Lower leg skin (tissue), 4 donors: ENCODE measurements around the gene PPARG. TPM values are rescaled to one million over a fixed set of nuclear protein-coding genes. Genes with fewer than 3 reads are reported as not detected.
"Not testable (repeated sequence)": the region's sequence is repeated elsewhere in the genome, so short reads cannot be mapped to it uniquely, and the experiment has no call there.

Experiments used
- DNase-seq, 2 donors: peaks; one replicate each; pipeline ENCODE4 v3.0.0-alpha.2; 2019; ENCODE audit warnings: low spot score in 2 of 2
- H3K4me3 ChIP-seq: fragments of 200-600 bp; sonication (generic); 2 replicates; pipeline ENCODE4 v1.5.1; 2017; ENCODE audit warnings: mild to moderate bottlenecking, low read depth; ENCODE audit not compliant: poor library complexity, severe bottlenecking
- POLR2A ChIP-seq, 2 donors: fragments of 450-650 bp; IDR thresholded peaks; one replicate each; pipeline ENCODE4 v1.6.1; 2016 to 2017; ENCODE audit warnings: antibody characterized with exemption in 2 of 2, mild to moderate bottlenecking in 1 of 2, moderate library complexity in 1 of 2
- WGBS, 2 donors: methylation state at CpG; one replicate each; pipeline ENCODE4 v1.1.5; 2018; 5-methylcytosine and 5-hydroxymethylcytosine counted together
- intact Hi-C: fragments of 100-400 bp; cut with DNase I; formaldehyde crosslinking; loops from one replicate; pipeline ENCODE4 v1.15.0; 2023; ENCODE audit warnings: low total_unique reads
- total RNA-seq, 4 donors: library from RNA; depleted of rRNA; stranded (reverse); fragments of >200 nt; gene quantifications; one replicate each; pipeline ENCODE4 v1.1.0, GENCODE V29; 2016
- TF ChIP-seq, protein P1 (sequence below), 3 donors: fragments of 450-650 bp; IDR thresholded peaks; one replicate each; pipeline ENCODE4 v1.5.1; 2016; ENCODE audit warnings: antibody characterized with exemption in 3 of 3, mild to moderate bottlenecking in 3 of 3, moderate library complexity in 2 of 3

PPARG gene
- total RNA-seq, 4 donors from 2014 or later: 8.4 to 14.1 (median 9.8) TPM

GRCh38 chr3:12465836-12466225, 177.0 kb downstream of the PPARG start:
- intact Hi-C loops: no loop called here
- TF ChIP-seq POLR2A (IDR thresholded peaks at IDR 0.05): no peak
- TF ChIP-seq, protein P1, sequence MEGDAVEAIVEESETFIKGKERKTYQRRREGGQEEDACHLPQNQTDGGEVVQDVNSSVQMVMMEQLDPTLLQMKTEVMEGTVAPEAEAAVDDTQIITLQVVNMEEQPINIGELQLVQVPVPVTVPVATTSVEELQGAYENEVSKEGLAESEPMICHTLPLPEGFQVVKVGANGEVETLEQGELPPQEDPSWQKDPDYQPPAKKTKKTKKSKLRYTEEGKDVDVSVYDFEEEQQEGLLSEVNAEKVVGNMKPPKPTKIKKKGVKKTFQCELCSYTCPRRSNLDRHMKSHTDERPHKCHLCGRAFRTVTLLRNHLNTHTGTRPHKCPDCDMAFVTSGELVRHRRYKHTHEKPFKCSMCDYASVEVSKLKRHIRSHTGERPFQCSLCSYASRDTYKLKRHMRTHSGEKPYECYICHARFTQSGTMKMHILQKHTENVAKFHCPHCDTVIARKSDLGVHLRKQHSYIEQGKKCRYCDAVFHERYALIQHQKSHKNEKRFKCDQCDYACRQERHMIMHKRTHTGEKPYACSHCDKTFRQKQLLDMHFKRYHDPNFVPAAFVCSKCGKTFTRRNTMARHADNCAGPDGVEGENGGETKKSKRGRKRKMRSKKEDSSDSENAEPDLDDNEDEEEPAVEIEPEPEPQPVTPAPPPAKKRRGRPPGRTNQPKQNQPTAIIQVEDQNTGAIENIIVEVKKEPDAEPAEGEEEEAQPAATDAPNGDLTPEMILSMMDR (IDR thresholded peaks at IDR 0.05): no peak
- no peak for DNase-seq
- WGBS, 2 donors: 33 to 45% methylated on average over 4 of the region's 4 CpGs
- H3K4me3 ChIP-seq: no peak overlapping the region

DNA sequence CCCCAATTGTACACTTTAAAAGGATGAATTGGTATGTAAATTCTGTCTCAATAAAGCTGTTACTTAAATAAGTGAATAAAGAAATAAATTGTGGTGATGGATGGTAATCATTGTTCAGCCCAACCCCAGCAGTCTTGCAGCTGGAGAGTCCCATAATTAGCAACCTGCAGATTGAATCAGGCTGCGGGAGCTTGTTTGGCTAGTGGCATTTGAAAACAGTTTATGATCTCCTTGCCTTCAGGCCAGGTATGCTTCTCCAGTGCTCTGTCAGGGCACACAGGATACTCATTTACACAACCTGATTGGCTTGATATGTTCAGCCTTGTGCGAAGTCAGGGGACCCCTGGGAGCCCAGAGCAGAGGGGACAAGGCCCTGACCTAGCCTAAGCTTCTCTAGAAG, 178.9 kb downstream of the PPARG start:
- no peak overlapping the region for H3K4me3 ChIP-seq
- WGBS, 2 donors: 78 to 79% methylated on average over 2 of the region's 2 CpGs
- intact Hi-C loops: no loop called here
- DNase-seq: no peak
- TF ChIP-seq, protein P1 (IDR thresholded peaks at IDR 0.05): no peak
- TF ChIP-seq POLR2A (IDR thresholded peaks at IDR 0.05): no peak

DNA sequence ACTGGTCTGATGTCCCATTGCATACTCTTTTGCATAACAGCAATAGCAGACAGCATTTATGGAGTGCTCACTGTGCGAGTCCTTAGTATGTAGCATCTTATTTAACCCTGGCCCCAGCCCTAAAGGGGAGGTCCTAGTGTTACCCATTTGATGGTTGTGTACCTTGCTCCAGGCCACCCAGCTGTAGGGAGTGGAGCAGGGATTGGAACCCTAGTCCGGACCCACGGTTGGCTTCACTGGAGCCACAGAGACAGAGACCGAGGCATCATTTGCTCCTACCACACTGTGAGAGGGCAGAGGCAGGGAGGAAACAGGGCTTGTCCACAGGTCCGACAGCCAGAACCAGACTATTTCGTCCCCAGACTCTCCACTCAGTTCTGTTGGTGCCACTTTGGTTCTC, 179.4 kb downstream of the PPARG start:
- no peak overlapping the region for H3K4me3 ChIP-seq
- no peak for TF ChIP-seq POLR2A (IDR thresholded peaks at IDR 0.05)
- TF ChIP-seq, protein P1 (IDR thresholded peaks at IDR 0.05): no peak
- 94 to 100% methylated on average over 6 of the region's 6 CpGs for WGBS, 2 donors
- intact Hi-C loops: no loop called here
- DNase-seq: no peak

GRCh38 chr3:12468757-12469156, 179.9 kb downstream of the PPARG start:
- no peak overlapping the region for H3K4me3 ChIP-seq
- 85 to 86% methylated on average over 2 of the region's 2 CpGs for WGBS, 2 donors
- intact Hi-C loops: no loop called here
- TF ChIP-seq POLR2A (IDR thresholded peaks at IDR 0.05): no peak
- TF ChIP-seq, protein P1 (IDR thresholded peaks at IDR 0.05): no peak
- no peak for DNase-seq

DNA sequence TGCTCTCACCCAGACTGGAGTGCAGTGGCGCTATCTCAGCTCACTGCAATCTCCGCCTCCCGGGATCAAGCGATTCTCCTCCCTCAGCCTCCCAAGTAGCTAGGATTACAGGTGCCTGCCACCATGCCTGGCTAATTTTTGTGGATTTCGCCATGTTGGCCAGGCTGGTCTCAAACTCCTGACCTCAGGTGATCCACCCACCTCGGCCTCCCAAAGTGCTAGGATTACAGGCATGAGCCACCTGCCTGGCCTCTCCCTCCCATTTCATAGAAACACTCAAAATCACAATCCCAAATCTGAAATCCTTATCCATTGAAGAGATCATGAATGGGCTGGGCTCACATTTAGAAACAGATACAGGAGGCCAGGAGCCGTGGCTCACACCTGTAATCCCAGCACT, 180.4 kb downstream of the PPARG start:
- H3K4me3 ChIP-seq, DNase-seq, intact Hi-C loops: not testable (repeated sequence)
- WGBS, 2 donors: 65 to 94% methylated on average over 7 of the region's 7 CpGs

DNA sequence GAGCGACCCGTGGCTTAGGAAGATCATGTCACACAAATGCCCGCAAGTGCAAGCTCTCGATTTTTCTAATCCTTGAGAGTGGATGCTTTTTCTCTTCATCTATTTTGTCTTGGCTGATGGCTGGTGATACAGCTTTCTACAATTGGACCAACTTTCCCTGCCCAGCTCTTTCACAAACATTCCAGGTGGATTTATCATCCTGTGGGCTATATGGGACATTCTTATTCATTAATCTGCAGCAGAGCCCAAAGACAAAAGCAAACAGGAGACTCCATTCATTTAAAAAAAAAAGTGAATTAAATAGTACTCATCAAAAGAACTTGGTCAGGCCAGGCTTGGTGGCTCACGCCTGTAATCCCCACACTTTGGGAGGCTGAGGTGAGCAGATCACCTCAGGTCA, 181.2 kb downstream of the PPARG start:
- DNase-seq: no peak
- WGBS, 2 donors: 77 to 97% methylated on average over 5 of the region's 5 CpGs
- TF ChIP-seq, protein P1 (IDR thresholded peaks at IDR 0.05): no peak
- TF ChIP-seq POLR2A (IDR thresholded peaks at IDR 0.05): no peak
- intact Hi-C loops: no loop called here
- no peak overlapping the region for H3K4me3 ChIP-seq
